HFF-Myc (cell line): ENCODE results near the gene ARHGAP5.

ENCODE experiments used
- DNase-seq: peaks from one replicate; pipeline ENCODE4 v3.0.0-alpha.2; 2011; ENCODE audit warnings: low read depth; ENCODE audit errors: extremely low read depth
- H3K4me3 ChIP-seq: replicated peaks from 2 replicates; pipeline ENCODE4 v1.5.1; 2011; ENCODE audit warnings: low read depth, mild to moderate bottlenecking, control low read depth, low read length
- CTCF ChIP-seq: IDR thresholded peaks from 2 replicates; pipeline ENCODE4 v1.5.1; 2012; ENCODE audit warnings: mild to moderate bottlenecking, low read depth, low read length, control low read depth; ENCODE audit errors: missing control alignments

ARHGAP5 gene

GRCh38 chr14:32171469-32171868 is 94.4 kb downstream of the ARHGAP5 start:
- no peak for DNase-seq
- no peak for TF ChIP-seq CTCF
- H3K4me3 ChIP-seq = no peak overlapping the region

- no peak for TF ChIP-seq CTCF
- DNase-seq = no peak
- no peak overlapping the region for H3K4me3 ChIP-seq
Measured at GRCh38 chr14:32183151-32184058, 106.3 kb downstream of the ARHGAP5 start.

- DNase-seq = no peak
- TF ChIP-seq CTCF = no peak
- H3K4me3 ChIP-seq = no peak overlapping the region
Measured at GRCh38 chr14:32185097-32185496, 108.0 kb downstream of the ARHGAP5 start.

- H3K4me3 ChIP-seq = no peak overlapping the region
- DNase-seq = no peak
- no peak for TF ChIP-seq CTCF
Measured at GRCh38 chr14:32186248-32186647, 109.1 kb downstream of the ARHGAP5 start.

GRCh38 chr14:32189811-32190210 is 112.7 kb downstream of the ARHGAP5 start:
- H3K4me3 ChIP-seq = no peak overlapping the region
- no peak for TF ChIP-seq CTCF
- no peak for DNase-seq

- no peak for TF ChIP-seq CTCF
- DNase-seq = no peak
- H3K4me3 ChIP-seq = no peak overlapping the region
Measured at GRCh38 chr14:32190673-32191072, 113.6 kb downstream of the ARHGAP5 start.
